ENCODE data around the gene SLC12A1. TPM values are rescaled to one million over a fixed set of nuclear protein-coding genes. Genes with fewer than 3 reads are reported as not detected.

Gene SLC12A1
- total RNA-seq, 1 donor from 2014 or later: 0.13 TPM

DNA sequence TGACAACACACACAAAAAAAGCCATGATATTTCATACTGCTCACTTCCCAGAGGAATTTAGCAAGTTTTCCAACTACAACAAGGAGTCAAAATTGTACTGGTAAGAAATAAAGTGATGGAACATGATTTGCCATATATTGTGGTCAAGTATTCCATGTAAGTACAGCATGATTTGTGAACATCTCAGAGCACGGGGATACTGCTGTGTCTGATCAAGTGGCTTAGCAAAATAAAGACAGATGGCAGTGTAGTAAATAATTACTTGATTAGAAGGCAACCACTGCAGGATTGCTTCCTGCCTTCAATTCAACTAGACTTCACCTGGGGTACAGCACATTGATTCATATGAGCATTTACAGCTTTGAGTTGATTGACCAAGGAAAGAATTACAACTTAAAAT lies 73.5 kb downstream of the SLC12A1 start:
- H3K36me3 Mint-ChIP-seq: no peaks in the 10 kb centered on the region
- no peaks in the 10 kb centered on the region for H3K9me3 Mint-ChIP-seq
- TF ChIP-seq, protein P1, sequence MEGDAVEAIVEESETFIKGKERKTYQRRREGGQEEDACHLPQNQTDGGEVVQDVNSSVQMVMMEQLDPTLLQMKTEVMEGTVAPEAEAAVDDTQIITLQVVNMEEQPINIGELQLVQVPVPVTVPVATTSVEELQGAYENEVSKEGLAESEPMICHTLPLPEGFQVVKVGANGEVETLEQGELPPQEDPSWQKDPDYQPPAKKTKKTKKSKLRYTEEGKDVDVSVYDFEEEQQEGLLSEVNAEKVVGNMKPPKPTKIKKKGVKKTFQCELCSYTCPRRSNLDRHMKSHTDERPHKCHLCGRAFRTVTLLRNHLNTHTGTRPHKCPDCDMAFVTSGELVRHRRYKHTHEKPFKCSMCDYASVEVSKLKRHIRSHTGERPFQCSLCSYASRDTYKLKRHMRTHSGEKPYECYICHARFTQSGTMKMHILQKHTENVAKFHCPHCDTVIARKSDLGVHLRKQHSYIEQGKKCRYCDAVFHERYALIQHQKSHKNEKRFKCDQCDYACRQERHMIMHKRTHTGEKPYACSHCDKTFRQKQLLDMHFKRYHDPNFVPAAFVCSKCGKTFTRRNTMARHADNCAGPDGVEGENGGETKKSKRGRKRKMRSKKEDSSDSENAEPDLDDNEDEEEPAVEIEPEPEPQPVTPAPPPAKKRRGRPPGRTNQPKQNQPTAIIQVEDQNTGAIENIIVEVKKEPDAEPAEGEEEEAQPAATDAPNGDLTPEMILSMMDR (IDR thresholded peaks at IDR 0.05; ENCODE audit: unreplicated experiment): no peak
- peaks cover 43% of the 10 kb centered on the region for H3K4me1 Mint-ChIP-seq
- H3K27ac Mint-ChIP-seq: no peak overlapping the region
- no peak overlapping the region for H3K4me3 Mint-ChIP-seq
- DNase-seq (ENCODE audit: low spot score in 2 of 2, unreplicated experiment in 2 of 2): no peak
- H3K27me3 Mint-ChIP-seq (ENCODE audit: low read depth): peaks cover 18% of the 10 kb centered on the region

DNA sequence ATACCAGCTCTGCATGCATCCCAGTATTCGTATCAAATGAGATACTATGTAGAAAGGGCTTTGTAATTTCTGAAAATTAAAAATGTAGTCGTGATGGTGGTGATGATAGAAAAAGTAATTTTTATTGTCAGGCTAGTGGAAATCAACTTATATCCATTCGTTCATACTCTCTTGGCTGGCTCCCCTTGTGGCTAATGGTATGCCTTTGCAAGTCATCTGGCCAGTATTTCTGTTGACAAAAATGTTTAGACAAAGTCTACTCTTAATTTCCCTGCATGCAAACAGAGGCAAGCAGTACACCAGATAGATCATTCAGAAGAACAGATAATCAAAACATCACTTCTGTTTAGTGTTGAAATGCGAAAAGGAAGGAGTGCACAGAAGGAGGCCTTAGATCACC lies 75.6 kb downstream of the SLC12A1 start:
- TF ChIP-seq, protein P1 (IDR thresholded peaks at IDR 0.05; ENCODE audit: unreplicated experiment): no peak
- peaks cover 54% of the 10 kb centered on the region for H3K4me1 Mint-ChIP-seq
- no peaks in the 10 kb centered on the region for H3K36me3 Mint-ChIP-seq
- no peak overlapping the region for H3K4me3 Mint-ChIP-seq
- peaks cover 18% of the 10 kb centered on the region for H3K27me3 Mint-ChIP-seq (ENCODE audit: low read depth)
- H3K27ac Mint-ChIP-seq: no peak overlapping the region
- no peak for DNase-seq (ENCODE audit: low spot score in 2 of 2, unreplicated experiment in 2 of 2)
- H3K9me3 Mint-ChIP-seq: no peaks in the 10 kb centered on the region

DNA sequence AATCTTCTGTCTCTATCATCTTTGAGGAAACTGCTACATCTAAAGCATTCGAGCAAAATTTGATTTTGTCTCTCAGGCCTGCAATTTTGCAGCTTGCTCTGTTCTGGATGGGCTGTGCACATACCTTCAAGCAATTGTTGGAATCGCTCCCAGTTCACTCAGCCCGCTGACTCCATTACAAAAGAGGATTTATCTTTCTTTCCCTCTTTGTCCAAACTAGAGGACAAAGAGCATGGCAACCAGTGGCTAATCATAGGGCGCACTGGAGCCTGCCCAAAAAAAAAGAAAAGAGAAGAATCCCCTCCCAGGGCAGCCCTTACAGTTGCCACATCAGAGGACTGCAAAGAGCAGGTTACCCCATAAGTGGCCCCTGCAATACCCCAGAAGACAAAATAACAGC lies 76.1 kb downstream of the SLC12A1 start:
- DNase-seq (ENCODE audit: low spot score in 2 of 2, unreplicated experiment in 2 of 2): no peak
- peaks cover 54% of the 10 kb centered on the region for H3K4me1 Mint-ChIP-seq
- no peak overlapping the region for H3K4me3 Mint-ChIP-seq
- TF ChIP-seq, protein P1 (IDR thresholded peaks at IDR 0.05; ENCODE audit: unreplicated experiment): no peak
- H3K27me3 Mint-ChIP-seq (ENCODE audit: low read depth): peaks cover 18% of the 10 kb centered on the region
- no peaks in the 10 kb centered on the region for H3K36me3 Mint-ChIP-seq
- H3K9me3 Mint-ChIP-seq: no peaks in the 10 kb centered on the region
- H3K27ac Mint-ChIP-seq: peak overlapping the region; percentile 50

DNA sequence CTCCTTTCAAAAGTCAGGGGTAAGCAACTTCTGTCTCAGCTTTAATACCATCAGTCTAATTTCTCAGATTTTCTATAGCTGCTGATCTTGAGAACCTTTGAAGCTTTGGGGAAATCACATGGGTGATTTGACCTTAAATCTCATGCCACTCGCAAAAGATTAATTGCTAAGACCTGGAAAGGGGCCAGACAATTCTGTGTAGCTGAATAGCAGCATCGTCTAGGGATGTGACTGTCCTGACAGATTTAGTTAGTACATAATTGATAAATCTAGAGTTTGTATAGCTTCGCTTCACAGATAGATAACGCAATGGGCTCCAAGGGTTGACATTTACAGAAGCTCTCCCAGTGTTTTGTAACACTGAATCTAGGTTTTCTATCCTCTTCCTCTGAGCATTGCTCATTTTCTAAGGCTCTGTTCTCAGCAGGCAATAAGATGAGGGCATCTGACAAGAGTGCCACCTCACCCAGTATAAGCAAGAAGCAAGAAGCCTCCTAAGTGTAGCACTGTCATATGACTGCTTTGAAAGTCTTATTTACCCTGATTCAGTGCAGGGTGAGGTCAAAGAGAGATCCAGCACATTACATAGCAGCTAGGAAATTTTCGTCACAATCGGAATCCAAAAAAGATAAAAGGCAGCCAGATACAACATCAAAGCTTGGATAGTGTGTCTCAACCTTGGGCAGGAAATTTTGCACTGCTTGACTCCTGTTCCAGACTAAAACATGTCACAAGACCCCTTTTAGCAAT lies 77.5 kb downstream of the SLC12A1 start:
- peaks cover 11% of the 10 kb centered on the region for H3K27me3 Mint-ChIP-seq (ENCODE audit: low read depth)
- H3K4me3 Mint-ChIP-seq: no peak overlapping the region
- TF ChIP-seq, protein P1 (IDR thresholded peaks at IDR 0.05; ENCODE audit: unreplicated experiment): no peak
- H3K36me3 Mint-ChIP-seq: no peaks in the 10 kb centered on the region
- peaks cover 54% of the 10 kb centered on the region for H3K4me1 Mint-ChIP-seq
- no peaks in the 10 kb centered on the region for H3K9me3 Mint-ChIP-seq
- H3K27ac Mint-ChIP-seq: peak overlapping the region; percentile 58
- DNase-seq (ENCODE audit: low spot score in 2 of 2, unreplicated experiment in 2 of 2): no peak

DNA sequence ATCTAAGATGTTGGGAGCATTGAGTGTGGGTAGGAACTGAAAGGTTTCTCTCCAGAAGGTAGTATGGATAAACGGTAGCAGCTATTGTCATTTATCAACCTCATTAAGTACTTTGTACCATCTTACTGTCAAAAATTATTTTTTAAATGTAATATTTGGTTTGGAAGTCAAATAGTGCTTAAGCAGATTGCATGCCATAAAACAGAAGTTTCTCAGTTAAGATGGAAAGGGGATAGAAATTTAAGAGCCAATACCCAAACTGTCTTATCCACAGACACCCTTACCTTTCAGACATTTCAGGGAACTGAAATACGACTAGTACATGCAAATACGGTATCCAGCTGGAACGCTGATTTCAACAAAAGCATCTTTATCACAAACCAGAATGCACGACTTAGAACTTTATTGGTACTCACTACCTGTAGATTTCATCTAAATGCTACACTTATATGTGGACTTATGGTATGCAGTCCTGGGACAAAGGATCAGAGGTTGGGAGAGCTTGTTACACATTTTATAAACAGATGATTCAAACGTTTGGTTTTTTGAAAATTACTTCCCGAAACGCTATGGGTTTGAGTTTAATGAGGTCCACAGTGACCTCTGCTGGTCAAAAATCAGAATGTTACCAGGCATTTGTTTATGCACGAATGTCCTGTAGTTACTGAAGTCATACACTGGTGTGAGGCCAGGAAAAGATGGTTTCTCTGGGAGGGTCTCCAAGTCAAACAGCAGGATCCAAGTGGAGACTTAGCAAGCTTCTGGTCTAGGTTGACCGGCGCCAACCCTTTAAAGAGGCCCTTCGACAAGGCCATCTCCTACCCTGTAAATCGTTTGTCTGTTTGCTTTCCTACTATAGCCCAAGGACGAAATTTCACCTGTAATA lies 79.5 kb downstream of the SLC12A1 start:
- peak in 1 of 2 experiments; percentile 67 for DNase-seq (ENCODE audit: low spot score in 2 of 2, unreplicated experiment in 2 of 2)
- peaks cover 6% of the 10 kb centered on the region for H3K27me3 Mint-ChIP-seq (ENCODE audit: low read depth)
- peak overlapping the region; percentile 44 for H3K4me3 Mint-ChIP-seq
- H3K36me3 Mint-ChIP-seq: no peaks in the 10 kb centered on the region
- H3K4me1 Mint-ChIP-seq: peaks cover 51% of the 10 kb centered on the region
- no peaks in the 10 kb centered on the region for H3K9me3 Mint-ChIP-seq
- H3K27ac Mint-ChIP-seq: no peak overlapping the region
- TF ChIP-seq, protein P1 (IDR thresholded peaks at IDR 0.05; ENCODE audit: unreplicated experiment): peak; percentile 77

Data from mesothelial cell of epicardium (in vitro differentiated cells).